ENCODE results near the gene ESPNL.

The ESPNL gene

DNA sequence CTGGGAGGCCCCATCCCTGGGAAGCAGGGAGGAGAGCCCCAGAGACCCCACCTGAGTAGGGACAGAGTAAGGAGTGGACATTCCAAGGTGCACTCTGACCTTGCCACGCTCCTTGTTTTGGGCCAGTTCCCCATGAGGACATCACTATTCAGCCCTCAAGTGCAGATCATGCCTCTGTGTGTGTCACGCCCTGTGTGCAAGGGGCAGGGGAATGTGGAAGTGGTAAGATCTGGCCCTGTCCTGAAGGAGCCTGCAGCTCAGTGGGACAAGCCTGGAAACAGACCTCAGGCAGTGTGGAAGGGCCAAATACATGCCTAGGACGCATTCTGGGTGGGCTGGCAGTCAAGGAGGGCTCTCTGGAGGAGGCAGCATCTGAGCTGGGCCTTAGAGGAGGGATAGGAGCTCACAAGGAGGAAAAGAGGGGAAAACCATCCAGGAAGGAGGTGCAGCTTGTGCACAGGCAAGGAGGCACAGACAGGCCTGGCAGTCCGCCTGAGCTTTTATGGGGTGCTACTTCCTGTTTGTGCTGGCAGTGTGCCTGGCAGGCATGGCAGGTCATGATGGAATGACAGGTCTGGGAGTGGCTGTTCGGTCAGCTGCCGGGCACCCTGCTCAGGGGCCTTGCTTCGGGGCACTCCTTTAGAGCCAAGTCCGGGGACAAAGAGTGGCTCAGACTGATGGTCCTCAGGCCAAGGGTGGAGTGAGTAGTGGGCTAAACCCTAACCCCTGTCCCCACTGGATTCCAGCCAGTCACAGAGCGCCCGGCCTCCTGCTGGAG lies 41.6 kb downstream of the ESPNL start:
- Histone ChIP-seq H2AK5ac (ENCODE audit: low read length, severe bottlenecking) (peak overlapping the region; percentile 19), H3K36me3 (ENCODE audit: control insufficient read depth in 1 of 2, insufficient read depth in 2 of 2, low read depth in 1 of 2, low read length in 2 of 2) (no peaks in the 10 kb centered on the region), H2BK15ac (ENCODE audit: low read depth, poor library complexity, severe bottlenecking) (no peak overlapping the region), H3K4me1 (ENCODE audit: control insufficient read depth, insufficient read depth, low read depth, low read length) (peaks cover 44% of the 10 kb centered on the region), H3K27ac (ENCODE audit: low read length, poor library complexity, severe bottlenecking) (no peak overlapping the region), H4K91ac (ENCODE audit: low read length) (peak overlapping the region; percentile 30), H3K23ac (ENCODE audit: low read length in 2 of 2) (no peak overlapping the region), H3K4ac (ENCODE audit: low read depth in 1 of 2, low read length in 2 of 2) (no peak overlapping the region), H2BK12ac (ENCODE audit: low read length in 2 of 2) (peak overlapping the region in 1 of 2 experiments; percentile 46), H3K14ac (ENCODE audit: low read length in 2 of 2) (peak overlapping the region in 1 of 2 experiments; percentile 23), H3K27me3 (ENCODE audit: control insufficient read depth in 1 of 2, insufficient read depth in 1 of 2, low read length in 2 of 2) (no peaks in the 10 kb centered on the region), H3K79me1 (replicated peaks; ENCODE audit: low read length, poor library complexity, severe bottlenecking) (no peaks in the 10 kb centered on the region), H3K9ac (ENCODE audit: low read length) (no peak overlapping the region), H2BK120ac (ENCODE audit: low read depth, low read length) (no peak overlapping the region), H3K18ac (ENCODE audit: low read depth in 1 of 2, low read length in 2 of 2) (peak overlapping the region in 1 of 2 experiments; percentile 25), H3K4me2 (ENCODE audit: low read length, poor library complexity, severe bottlenecking) (no peak overlapping the region), H3K4me3 (ENCODE audit: insufficient read depth in 1 of 2, low read depth in 1 of 2, low read length in 2 of 2) (no peak overlapping the region), H2AFZ (ENCODE audit: low read depth, low read length) (peak overlapping the region; percentile 21), H3K9me3 (ENCODE audit: control insufficient read depth, low read length) (no peaks in the 10 kb centered on the region), H4K8ac (ENCODE audit: low read length) (peak overlapping the region; percentile 31), H2BK5ac (ENCODE audit: low read depth, low read length, poor library complexity, severe bottlenecking) (no peak overlapping the region)
- WGBS: 75% methylated on average over 8 of the region's 10 CpGs
- no peak for DNase-seq

DNA sequence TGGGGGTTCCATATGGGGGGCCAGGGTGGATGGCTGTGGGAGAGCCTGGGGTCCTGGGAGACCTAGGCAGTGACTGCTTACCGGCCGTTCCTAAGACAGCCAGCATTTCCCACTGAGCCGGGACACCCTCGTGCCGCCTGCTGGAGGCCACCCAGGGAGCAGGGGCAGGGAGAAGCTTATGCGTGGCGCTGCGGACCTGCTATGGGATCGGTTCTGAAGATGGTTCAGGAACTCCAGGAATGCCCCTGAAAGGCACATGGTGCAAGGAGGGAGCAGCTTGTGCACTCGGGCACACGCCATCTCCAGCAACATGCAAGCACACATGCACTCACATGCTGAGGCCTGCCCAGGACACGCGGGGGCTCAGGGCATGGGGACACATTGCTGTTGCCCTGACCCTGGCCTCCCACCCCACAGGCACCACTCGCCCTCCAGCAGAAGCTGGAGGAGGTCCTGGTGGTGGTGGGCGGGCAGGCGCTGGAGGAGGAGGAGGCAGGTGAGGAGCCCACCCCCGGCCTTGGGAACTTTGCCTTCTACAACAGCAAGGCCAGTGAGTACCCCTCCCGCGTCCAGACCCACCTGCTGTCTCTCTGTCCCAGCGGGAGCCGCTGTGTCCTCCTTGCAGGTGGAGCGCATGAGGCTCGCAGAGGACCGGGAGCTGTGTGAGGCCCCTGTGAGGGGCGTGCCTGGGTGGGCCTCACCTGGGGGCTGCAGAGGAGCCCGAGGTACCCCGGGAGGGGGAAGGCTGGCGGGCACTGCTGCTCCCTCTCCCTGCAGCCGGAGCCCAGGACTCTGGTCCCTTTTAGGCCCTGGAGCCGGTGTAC lies 42.5 kb downstream of the ESPNL start:
- H3K4me2 ChIP-seq (ENCODE audit: low read length, poor library complexity, severe bottlenecking): no peak overlapping the region
- no peak overlapping the region for H2BK15ac ChIP-seq (ENCODE audit: low read depth, poor library complexity, severe bottlenecking)
- peak overlapping the region in 1 of 2 experiments; percentile 51 for H3K14ac ChIP-seq (ENCODE audit: low read length in 2 of 2)
- peaks cover 47% of the 10 kb centered on the region for H3K4me1 ChIP-seq (ENCODE audit: control insufficient read depth, insufficient read depth, low read depth, low read length)
- no peak overlapping the region for H3K23ac ChIP-seq (ENCODE audit: low read length in 2 of 2)
- H3K9me3 ChIP-seq (ENCODE audit: control insufficient read depth, low read length): no peaks in the 10 kb centered on the region
- no peak for DNase-seq
- no peaks in the 10 kb centered on the region for H3K79me1 ChIP-seq (replicated peaks; ENCODE audit: low read length, poor library complexity, severe bottlenecking)
- H2BK12ac ChIP-seq (ENCODE audit: low read length in 2 of 2): peak overlapping the region in 1 of 2 experiments; percentile 17
- no peak overlapping the region for H3K27ac ChIP-seq (ENCODE audit: low read length, poor library complexity, severe bottlenecking)
- peak overlapping the region; percentile 19 for H2AK5ac ChIP-seq (ENCODE audit: low read length, severe bottlenecking)
- H3K4me3 ChIP-seq (ENCODE audit: insufficient read depth in 1 of 2, low read depth in 1 of 2, low read length in 2 of 2): no peak overlapping the region
- no peaks in the 10 kb centered on the region for H3K36me3 ChIP-seq (ENCODE audit: control insufficient read depth in 1 of 2, insufficient read depth in 2 of 2, low read depth in 1 of 2, low read length in 2 of 2)
- H2BK5ac ChIP-seq (ENCODE audit: low read depth, low read length, poor library complexity, severe bottlenecking): no peak overlapping the region
- H4K8ac ChIP-seq (ENCODE audit: low read length): no peak overlapping the region
- 91% methylated on average over 28 of the region's 30 CpGs for WGBS
- H3K27me3 ChIP-seq (ENCODE audit: control insufficient read depth in 1 of 2, insufficient read depth in 1 of 2, low read length in 2 of 2): no peaks in the 10 kb centered on the region
- H4K91ac ChIP-seq (ENCODE audit: low read length): no peak overlapping the region
- no peak overlapping the region for H2AFZ ChIP-seq (ENCODE audit: low read depth, low read length)
- peak overlapping the region in 1 of 2 experiments; percentile 54 for H3K18ac ChIP-seq (ENCODE audit: low read depth in 1 of 2, low read length in 2 of 2)
- H2BK120ac ChIP-seq (ENCODE audit: low read depth, low read length): no peak overlapping the region
- H3K4ac ChIP-seq (ENCODE audit: low read depth in 1 of 2, low read length in 2 of 2): no peak overlapping the region
- no peak overlapping the region for H3K9ac ChIP-seq (ENCODE audit: low read length)

- H3K18ac ChIP-seq (ENCODE audit: low read depth in 1 of 2, low read length in 2 of 2): peak overlapping the region in 1 of 2 experiments; percentile 64
Measured at GRCh38 chr2:238143239-238143951, 43.3 kb downstream of the ESPNL start.

More at GRCh38 chr2:238143239-238143951, 43.3 kb downstream of the ESPNL start:
- H3K4me3 ChIP-seq (ENCODE audit: insufficient read depth in 1 of 2, low read depth in 1 of 2, low read length in 2 of 2): no peak overlapping the region
- H3K9ac ChIP-seq (ENCODE audit: low read length): no peak overlapping the region
- no peak overlapping the region for H3K27ac ChIP-seq (ENCODE audit: low read length, poor library complexity, severe bottlenecking)
- DNase-seq: peak; percentile 55
- no peaks in the 10 kb centered on the region for H3K79me1 ChIP-seq (replicated peaks; ENCODE audit: low read length, poor library complexity, severe bottlenecking)
- peaks cover 47% of the 10 kb centered on the region for H3K4me1 ChIP-seq (ENCODE audit: control insufficient read depth, insufficient read depth, low read depth, low read length)
- no peak overlapping the region for H2BK5ac ChIP-seq (ENCODE audit: low read depth, low read length, poor library complexity, severe bottlenecking)
- 54% methylated on average over 18 of the region's 20 CpGs for WGBS
- peak overlapping the region in 1 of 2 experiments; percentile 49 for H3K4ac ChIP-seq (ENCODE audit: low read depth in 1 of 2, low read length in 2 of 2)
- H2AFZ ChIP-seq (ENCODE audit: low read depth, low read length): no peak overlapping the region
- H3K9me3 ChIP-seq (ENCODE audit: control insufficient read depth, low read length): no peaks in the 10 kb centered on the region
- no peak overlapping the region for H2AK5ac ChIP-seq (ENCODE audit: low read length, severe bottlenecking)
- H2BK15ac ChIP-seq (ENCODE audit: low read depth, poor library complexity, severe bottlenecking): no peak overlapping the region
- H4K8ac ChIP-seq (ENCODE audit: low read length): peak overlapping the region; percentile 64
- H2BK120ac ChIP-seq (ENCODE audit: low read depth, low read length): no peak overlapping the region
- no peaks in the 10 kb centered on the region for H3K27me3 ChIP-seq (ENCODE audit: control insufficient read depth in 1 of 2, insufficient read depth in 1 of 2, low read length in 2 of 2)
- H4K91ac ChIP-seq (ENCODE audit: low read length): no peak overlapping the region
- H3K14ac ChIP-seq (ENCODE audit: low read length in 2 of 2): peak overlapping the region in 1 of 2 experiments; percentile 51
- no peak overlapping the region for H3K4me2 ChIP-seq (ENCODE audit: low read length, poor library complexity, severe bottlenecking)
- H2BK12ac ChIP-seq (ENCODE audit: low read length in 2 of 2): peak overlapping the region; percentile 31 to 64
- H3K23ac ChIP-seq (ENCODE audit: low read length in 2 of 2): no peak overlapping the region
- no peaks in the 10 kb centered on the region for H3K36me3 ChIP-seq (ENCODE audit: control insufficient read depth in 1 of 2, insufficient read depth in 2 of 2, low read depth in 1 of 2, low read length in 2 of 2)
